Measurements from ENCODE around the gene SMCP.

SMCP gene

DNA sequence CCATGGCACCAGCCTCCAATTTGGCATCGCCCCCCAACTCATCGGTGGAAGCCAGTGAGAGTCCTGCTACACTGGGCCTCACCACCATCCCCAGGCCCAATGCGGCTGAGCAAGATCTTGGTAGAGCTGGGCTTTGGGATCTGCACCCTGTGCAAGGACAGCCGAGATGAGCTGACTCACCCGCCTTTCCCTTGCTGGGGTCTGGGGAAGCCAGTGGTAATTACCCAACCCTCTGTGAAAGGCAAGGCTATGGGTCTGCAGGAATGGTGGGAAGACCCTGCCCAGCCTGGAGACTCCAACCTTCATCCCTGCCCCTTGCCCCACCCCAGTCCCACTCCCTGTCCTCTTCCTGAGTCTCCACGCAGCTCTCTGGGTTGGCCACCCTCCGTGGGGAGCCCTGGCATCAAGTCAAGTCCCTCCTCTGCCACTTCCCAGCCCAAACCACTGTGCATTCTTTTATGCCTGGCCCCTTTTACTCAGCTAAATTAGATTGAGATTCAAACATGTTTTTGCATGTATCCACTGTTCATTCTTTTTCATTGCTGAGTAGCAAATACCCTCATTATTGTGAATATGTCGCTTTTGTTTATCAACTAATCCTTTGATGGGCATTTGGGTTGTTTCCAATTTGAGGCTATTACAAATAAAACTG lies 8.8 kb downstream of the SMCP start:
- no peak for DNase-seq

DNA sequence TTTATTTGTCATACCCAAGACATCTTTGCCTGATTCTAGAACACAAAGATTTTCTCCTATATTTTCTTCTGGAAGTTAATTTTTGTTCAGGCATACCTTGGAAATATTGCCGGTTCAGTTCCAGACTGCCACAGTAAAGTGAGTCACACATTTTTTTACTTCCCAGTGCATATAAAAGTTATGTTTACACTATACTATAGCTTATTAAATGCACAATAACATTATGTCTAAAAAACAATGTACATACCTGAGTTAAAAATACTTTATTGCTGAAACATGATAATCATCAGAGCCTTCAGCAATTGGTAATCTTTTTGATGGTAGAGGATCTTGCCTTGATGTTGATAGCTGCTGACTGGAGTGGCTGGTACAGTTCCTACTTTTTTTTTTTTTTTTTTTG lies 10.0 kb downstream of the SMCP start:
- no peak for DNase-seq

DNA sequence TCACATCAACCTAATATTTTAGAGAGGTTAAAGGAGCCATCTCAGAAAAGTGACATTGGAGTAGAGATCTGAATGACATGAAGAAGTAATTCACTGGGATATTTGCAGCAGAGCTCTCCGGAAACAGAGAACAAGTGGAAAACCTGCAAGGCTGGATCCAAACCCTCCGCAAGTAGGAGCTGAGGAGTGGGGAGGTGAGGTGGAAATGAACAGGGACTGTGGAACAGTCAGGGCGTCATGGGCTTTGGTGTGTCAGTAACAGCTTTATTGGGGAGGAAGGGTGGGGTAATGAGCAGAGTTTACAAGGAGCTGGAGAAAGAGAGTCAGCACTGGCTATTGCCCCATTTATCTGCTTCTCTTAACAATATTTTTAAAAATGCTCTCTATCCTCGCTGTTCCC lies 20.9 kb downstream of the SMCP start:
- DNase-seq, result no peak

DNA sequence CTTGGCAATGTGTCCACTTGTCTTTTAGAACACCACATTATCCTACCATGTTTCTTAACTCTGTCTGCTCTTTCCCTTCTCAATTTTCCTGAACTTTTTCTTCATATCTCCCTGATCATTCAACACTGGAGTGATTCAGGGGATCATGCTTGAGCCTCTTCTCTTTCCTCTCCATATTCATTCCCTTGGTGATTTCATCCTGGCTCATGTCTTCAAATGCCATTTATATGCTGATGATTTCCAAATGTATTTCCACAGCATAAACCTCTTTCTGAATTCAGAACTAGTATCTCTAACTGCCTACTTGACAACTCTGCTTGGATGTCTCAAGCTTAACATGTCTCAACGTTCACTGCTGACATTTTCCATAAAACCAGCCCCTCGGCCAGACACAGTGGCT lies 21.8 kb downstream of the SMCP start:
- no peak for DNase-seq

DNA sequence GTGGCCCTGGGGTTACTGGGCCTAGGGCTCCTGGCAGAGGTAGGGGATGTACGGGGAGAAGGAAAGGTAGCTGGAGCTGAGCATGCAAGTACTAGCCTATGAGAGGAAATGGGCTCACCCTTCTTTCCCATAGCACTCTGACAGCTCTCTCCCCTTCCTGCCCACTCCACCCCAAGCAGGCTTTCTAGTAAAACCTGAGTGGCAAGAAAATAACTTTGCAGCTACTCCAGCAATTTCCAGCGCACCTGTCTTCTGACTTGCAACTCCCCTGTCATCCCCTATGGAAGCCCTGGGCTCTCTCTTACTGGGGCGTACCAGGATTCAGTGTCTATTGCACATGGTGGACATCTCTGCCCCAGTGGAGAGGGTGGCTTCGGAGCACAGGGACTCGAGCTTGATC lies 23.5 kb downstream of the SMCP start:
- no peak for DNase-seq

DNA sequence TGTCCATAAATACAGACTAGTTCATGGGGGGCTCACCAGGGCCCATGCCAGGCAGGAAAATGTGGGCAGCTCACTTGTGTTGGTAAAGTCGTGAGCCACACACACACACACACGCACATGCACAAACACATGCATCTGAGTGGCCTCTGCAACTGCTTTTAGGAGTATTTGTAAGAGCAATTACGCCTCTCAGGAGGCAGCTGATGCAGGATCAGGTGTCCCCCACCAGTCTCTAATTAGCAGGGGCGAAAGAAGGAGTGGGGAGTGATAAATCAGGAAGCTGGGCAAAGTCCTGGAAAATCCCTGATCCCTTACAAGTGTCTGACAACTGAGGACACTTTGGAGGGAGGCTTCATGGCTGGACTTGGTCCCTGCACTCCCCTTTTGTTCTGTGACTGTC lies 24.5 kb downstream of the SMCP start:
- DNase-seq, result no peak

DNA sequence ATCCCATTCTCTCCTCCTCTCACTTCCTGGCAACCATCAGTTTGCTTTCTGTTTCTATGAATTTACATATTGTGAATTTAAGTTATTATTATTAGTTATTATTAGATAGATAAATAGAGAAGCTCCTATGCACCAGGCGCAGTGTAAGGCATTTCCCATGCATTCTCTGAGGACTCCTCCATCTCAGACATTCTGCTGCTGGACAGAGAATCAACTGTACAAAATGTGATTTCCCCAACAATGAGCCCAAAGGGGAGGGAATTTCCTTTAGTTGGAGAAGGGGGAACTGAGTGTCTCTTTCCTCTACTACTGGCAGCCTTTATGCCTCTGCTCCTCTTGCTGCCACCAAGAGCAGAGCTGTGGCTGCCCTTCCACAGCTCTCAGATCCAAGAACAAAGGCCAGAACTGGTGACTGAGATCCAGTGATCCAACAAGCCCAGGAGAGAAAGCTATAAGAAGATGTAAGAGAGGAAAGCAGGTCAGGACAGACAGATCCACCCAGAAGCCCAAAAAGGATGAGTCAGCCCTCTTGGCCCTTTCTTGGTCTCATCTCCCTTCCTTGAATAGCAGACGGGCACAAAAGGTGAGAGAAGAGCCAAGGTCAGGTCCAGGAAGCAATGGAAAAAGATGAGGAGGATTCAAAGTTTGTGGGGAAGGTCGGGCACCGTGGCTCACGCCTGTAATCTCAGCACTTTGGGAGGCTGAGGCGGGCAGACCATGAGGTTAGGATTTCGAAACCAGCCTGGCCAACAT lies 26.7 kb downstream of the SMCP start:
- no peak for DNase-seq

DNA sequence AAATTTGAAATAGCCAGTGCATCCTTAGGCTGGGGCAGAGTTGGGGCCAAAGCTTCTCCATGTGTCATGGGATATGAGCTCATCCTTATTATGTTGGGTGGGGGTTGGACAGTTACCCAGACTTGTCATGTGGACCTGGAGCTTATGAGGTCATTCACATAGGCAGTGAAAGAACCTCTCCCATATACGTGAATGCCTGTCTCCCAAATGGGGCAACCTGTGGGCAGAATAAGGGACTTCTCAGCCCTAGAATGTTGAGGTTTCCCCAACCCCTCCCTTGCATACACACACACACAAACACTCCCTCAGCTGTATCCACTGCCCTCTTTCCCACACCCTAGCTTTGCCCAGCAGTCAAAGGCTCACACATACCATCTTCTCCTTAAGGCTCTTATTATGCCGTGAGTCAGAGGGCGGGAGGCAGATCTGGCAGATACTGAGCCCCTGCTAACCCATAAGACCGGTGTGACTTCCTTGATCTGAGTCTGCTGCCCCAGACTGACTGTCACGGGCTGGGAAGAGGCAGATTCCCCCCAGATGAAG lies 28.0 kb downstream of the SMCP start:
- no peak for DNase-seq

DNA sequence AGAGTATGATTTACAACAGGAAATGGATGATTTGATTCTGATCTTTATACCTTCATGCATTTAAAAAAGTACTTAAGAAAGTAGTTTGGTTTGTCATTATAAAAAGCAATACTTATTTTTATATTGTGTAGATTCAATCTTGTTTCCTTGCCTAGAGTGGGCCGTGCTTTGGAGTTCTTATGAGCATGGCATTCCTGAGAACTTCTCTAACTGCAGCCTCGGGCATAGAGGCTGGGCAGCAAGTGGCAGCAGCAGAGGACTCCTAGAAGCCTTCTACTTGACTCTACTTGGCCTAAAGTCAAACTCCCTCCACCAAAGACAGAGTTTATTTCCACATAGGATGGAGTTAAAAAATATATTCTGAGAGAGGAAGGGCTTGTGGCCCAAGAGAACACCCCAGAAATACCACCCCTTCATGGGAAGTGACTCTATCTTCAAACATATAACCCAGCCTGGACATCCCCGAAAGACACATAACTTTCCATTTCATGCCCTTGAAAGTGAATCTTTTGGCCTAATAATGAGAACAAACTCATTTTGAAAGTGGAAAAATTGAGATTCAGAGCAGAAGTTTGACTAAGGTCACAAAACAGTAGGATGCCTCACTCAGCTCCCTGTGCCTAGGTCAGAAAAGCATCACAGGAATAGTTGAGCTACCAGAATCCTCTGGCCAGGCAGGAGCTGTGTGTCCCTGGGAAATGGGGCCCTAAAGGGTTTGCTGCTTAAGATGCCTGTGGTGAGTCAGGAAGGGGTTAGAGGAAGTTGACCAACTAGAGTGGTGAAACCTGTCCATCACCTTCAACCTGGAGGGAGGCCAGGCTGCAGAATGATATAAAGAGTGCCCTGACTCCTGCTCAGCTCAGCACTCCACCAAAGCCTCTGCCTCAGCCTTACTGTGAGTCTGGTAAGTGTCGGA lies 29.8 kb downstream of the SMCP start, which contains the start of gene IVL:
Gene IVL, plus strand, starts transcription at position 861 of the 916 bp plus-strand sequence. CDS start 1,252 bp downstream, outside the sequence.
- DNase-seq, result no peak

DNA sequence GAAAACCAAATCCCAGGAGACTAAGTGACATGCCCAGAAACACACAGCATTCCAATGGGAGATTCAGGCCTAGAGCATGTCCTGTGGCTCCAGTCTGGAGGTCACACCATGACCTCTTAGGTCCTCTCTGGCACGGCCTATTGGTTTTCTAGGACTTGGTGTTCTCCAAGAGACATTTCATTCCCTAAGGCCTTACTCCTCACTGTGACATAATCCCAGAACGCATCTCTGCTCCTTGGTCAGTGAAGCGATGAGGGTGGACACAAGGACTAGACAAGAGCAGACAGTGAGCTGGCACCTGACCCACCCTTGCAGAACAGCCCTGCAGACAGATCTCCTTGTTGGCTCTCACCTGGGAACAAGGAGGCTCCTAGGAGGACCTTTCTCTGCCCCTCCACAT lies 31.1 kb downstream of the SMCP start:
- DNase-seq, result no peak

DNA sequence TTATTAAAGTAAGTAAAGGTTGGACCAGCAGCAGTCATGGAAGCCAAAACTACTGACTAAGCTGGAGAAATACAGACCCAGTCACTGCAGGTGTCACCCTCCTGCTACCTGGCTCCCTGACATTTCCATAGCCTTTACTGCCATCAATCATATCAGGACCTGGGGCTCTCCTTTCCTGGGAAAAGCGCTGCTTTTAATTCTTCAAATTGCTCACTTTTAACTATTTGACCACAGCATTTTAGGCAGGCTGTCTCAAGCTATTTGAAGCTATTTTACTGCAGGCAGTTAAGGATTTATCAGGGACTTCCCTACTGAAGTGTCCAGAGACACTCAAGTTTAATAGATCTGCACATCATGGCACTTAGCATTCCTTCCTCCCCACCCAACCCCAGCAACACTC lies 34.3 kb downstream of the SMCP start:
- no peak for DNase-seq

DNA sequence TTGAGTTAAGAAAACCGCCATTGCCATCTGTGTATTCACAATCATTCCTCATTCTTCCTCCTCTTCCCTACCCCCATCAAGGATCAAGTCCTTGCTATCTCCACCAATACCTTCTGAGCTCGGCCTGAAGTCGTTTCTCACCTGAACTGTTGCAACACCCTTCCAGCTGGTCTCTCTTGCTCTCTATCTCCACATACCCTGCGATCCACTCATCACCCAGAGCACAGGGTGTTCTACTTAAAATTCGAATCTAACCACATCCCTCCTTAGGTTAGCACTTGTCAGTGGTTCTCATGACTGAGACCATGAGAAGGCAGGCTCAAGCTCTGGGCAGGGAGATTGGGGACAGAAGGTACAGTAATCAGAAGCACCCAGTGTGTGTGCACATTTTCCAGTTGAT lies 34.8 kb downstream of the SMCP start:
- DNase-seq, result no peak

DNA sequence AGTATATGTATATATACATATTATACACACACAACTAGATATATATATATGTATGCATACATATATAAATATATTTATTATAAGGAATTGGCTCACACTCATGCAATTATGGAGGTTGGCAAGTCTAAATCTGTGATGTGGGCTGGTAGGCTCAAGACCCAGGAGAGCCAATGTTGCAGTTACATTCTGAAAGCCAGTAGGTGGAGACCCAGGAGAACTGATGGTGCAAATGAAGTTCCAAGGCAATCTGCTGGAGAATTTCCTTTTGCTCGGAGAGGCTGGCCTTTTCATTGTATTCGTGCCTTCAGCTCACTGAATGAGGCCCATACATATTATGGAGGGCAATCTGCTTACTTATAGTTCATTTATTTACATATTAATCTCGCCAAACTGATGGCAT lies 39.7 kb downstream of the SMCP start:
- DNase-seq, result no peak

DNA sequence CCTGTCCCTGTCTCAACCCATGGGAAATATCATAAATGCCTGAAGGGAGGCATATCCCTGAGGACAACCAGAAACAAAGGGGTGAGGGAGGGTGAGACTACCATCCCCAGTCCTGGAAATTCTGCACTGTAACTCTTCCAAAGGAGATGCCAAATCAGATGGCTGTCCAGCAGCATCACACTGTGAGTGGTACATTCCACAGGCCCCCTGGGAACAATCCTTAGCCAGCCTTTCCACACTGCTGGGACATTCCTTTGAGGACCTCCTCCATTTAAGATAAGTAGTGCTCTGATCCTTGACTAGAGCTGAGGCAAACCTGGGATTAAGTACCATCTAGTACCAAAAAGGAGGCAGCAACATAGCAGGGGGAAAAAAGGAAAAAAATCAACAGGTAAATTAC lies 40.9 kb downstream of the SMCP start:
- DNase-seq, result no peak

DNA sequence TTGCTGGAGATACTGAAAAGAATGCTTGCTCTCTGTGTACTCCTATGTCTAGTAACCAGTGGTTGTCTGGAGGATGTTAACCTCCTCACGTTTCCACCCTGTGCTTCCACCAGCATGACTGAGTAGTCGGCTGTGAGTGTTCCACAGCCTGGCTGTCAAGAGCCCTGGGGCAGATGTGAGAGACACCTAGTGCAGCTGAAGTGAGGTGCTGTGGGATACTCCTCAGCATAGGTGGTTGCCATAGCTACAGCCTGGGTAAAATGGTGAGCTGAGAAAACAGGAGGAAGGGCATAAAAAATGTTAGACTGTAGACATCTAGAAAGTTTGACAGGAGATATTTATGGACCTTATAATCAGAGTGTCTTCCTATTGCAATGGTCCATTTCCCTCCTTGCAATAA lies 46.1 kb downstream of the SMCP start:
- no peak for DNase-seq

DNA sequence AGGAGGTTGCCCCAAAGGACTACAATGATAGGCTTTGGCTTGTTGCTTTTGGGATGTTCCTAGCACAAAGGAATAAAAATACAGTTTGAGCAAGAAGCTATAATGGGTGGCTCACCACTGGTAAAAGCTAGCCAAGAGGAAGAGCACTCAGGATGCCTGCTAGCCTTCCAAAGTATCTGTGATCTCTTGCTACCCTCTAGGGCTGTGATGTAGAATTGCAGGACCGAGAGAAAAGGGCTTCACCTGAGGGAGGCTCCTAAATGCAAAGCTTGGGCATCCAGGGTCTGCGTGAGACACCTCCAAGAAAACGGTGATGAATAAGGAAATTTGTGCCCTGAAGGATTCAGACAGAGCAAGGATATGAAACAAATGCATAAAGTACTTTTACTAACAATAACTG lies 48.0 kb downstream of the SMCP start:
- DNase-seq, result no peak

DNA sequence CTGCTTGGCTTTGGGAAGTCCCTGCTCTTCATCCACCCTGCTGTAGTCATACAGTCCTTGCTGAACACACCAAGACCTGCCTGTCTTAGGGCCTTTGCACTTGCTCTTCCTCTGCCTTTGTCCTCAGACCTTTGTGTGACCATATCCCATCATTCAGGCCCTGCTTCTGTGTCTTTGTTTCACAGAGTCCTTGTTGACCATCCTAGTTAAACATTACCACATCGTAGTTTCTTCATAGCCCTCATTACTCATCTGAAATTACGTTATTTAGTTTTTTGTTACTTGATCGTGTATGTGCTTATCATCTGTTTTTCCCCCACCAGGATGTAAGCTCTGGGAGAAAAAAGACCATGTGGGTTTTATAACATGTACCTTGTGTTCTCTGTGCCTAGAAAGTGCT lies 50.5 kb downstream of the SMCP start:
- DNase-seq, result no peak

DNA sequence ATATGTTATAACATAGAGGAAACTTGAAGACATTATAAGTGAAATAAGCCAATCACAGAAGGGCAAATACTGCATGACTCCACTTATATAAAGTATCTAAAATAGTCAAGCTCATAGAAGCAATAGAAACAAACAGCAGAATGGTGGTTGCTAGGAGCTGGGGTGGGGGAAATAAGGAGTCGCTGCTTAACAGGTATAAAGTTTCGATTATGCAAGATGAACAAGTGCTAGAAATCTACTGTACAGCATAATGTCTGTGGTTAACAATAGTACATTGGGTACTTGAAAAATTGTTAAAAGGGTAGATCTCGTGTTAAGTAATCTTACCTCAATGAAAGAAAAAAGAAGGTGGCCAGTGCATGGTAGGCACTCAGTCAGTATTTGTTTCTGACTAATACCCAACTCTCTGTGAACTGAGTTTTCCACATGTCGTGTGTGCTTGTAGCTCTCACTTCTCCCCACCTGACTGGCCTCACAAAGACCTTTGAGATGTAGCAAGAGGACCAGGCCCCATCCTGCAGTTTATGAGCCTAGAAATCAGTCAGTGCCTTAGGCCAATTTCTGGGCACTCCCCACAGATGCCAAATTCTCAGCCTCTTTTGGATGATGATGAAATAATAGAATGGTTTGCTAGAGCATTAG lies 54.2 kb downstream of the SMCP start:
- DNase-seq, result no peak

DNA sequence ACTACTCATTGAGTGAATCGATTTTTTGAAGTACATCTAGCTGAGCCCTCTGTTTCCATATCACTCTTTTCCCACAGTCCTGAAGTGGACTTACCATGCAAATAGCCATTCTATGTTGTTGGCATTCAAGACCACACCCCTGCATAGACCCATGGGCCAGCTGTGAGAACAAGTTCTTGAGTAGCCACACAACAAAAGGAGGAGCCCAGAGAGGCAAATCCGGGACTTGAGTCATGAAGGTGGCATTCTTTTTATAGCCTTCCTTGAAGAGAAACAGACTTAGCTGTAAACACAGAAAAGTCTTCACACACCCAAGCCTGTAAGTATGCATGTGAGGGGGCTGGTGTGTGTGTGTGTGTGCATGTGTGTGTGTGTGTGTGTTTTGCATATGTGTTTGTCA lies 55.1 kb downstream of the SMCP start:
- no peak for DNase-seq
